Adipocyte (in vitro differentiated cells): Measurements from ENCODE around the gene HCN2.

Experiments used
- DNase-seq: peaks from one replicate; pipeline ENCODE4 v3.0.0-alpha.2; 2015; ENCODE audit warnings: low read depth
- H3K27me3 ChIP-seq: replicated peaks from 2 replicates; pipeline ENCODE4 v1.7.0; 2013; ENCODE audit warnings: mild to moderate bottlenecking, low read length, moderate library complexity; ENCODE audit not compliant: control insufficient read depth, insufficient read depth
- H3K36me3 ChIP-seq: 2 replicates; pipeline ENCODE4 v1.7.0; 2013; ENCODE audit warnings: low read length, mild to moderate bottlenecking, moderate library complexity; ENCODE audit not compliant: control insufficient read depth, insufficient read depth, severe bottlenecking
- H3K4me1 ChIP-seq: 2 replicates; pipeline ENCODE4 v1.7.0; 2013; ENCODE audit warnings: mild to moderate bottlenecking, low read length, moderate library complexity; ENCODE audit not compliant: control insufficient read depth, insufficient read depth
- H3K4me3 ChIP-seq: 2 replicates; pipeline ENCODE4 v1.7.0; 2013; ENCODE audit warnings: mild to moderate bottlenecking, low read length, moderate library complexity
- H3K9ac ChIP-seq: 2 replicates; pipeline ENCODE4 v1.7.0; 2013; ENCODE audit warnings: mild to moderate bottlenecking, low read length, moderate library complexity
- H3K9me3 ChIP-seq: 2 replicates; pipeline ENCODE4 v1.7.0; 2013; ENCODE audit warnings: mild to moderate bottlenecking, low read length, moderate library complexity; ENCODE audit not compliant: control insufficient read depth

The HCN2 gene

DNA sequence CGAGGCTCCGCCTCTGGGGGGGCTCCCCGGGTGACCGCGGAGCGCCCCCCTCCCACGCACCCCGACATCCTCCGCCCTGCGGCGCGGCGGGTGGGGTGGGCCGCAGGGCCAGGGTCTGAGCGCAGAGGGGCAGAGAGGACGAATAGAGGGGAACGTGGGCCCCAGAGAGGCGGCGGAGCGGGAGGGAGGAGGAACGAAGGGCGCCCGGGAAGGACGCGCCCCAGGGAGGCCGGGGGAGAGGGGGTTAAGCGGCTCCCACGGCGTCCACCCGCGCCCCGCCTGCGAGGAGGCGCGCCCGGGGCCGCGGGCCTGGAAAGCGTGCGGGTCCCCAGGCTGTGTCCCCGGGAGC is 1.0 kb downstream of the HCN2 start:
- Histone ChIP-seq H3K4me3 (no peak overlapping the region), H3K27me3 (peaks cover 5% of the 10 kb centered on the region), H3K36me3 (no peaks in the 10 kb centered on the region), H3K9me3 (no peaks in the 10 kb centered on the region), H3K4me1 (peaks cover 6% of the 10 kb centered on the region), H3K9ac (no peak overlapping the region)
- no peak for DNase-seq

DNA sequence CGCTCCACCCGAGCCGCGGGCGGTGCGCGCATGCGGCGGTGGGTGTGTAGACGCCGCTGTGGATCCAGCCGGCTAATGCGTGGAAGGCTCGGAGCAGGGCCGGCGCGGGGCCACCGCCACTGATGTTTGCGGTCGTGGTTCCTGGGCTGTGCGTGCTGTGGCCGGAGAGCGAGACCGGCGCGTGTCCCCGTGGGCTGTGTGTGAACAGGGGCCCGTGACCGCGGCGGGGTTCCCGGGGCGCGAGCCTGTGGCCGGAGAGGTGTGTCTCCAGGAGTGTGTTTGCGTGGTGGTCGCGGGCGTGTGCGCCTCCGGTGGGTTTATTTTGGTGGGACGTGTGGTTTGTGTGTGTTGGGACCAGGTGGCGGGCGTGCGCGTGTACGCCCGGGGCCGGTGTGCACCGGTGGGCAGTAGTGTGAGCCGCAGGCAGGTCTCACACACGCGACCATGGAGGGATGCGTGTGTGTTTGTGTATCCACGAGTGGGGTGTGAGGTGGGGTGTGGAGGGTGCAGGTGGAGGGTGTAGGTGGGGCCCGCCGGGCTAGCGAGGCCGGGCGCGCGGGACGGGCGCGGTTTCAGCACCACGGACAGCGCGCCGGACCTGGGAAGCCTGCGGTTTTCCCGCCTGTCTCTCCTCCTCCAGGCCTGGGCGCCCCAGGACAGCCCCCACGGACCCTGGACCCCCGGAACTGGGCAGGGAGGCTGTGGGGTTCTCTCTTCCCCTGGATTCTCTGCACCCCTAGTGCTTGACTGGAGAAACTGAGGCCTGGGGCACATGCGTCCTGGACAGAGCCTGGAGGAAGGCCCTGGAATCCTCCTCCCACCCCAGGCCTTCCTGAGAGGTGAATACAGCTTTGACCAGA is 1.6 kb downstream of the HCN2 start:
- Histone ChIP-seq H3K27me3 (peaks cover 8% of the 10 kb centered on the region), H3K4me3 (no peak overlapping the region)

DNA sequence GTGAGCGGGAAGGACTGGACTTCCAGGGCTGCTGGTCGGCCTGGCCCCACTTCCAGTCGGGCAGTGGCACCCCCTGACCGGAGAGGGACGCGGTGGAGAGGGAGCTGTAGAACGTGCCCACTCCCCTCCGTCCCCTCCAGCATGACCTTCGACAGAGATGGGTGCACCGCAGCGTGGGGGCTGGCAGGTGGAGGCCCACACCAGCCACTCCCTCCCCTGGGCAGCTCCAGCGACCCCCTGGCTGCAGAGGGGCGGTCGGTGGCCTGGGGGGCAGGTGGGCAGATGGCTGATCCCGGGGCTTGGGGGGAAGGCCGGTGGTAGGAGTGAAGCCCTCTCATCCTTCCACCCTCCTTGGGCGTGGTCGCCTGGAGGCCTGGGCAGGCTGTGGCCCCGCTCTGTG is 2.4 kb downstream of the HCN2 start:
- Histone ChIP-seq H3K4me3 (no peak overlapping the region), H3K27me3 (peaks cover 16% of the 10 kb centered on the region), H3K4me1 (peaks cover 6% of the 10 kb centered on the region), H3K9me3 (no peaks in the 10 kb centered on the region), H3K36me3 (no peaks in the 10 kb centered on the region), H3K9ac (no peak overlapping the region)
- no peak for DNase-seq

More for the DNA sequence above, 1.6 kb downstream of the HCN2 start:
- peak; percentile 71 for DNase-seq
- H3K9ac ChIP-seq: no peak overlapping the region
- H3K36me3 ChIP-seq: no peaks in the 10 kb centered on the region
- no peaks in the 10 kb centered on the region for H3K9me3 ChIP-seq
- H3K4me1 ChIP-seq: peaks cover 6% of the 10 kb centered on the region

- H3K4me1 ChIP-seq: peaks cover 5% of the 10 kb centered on the region
- no peaks in the 10 kb centered on the region for H3K36me3 ChIP-seq
- peaks cover 18% of the 10 kb centered on the region for H3K27me3 ChIP-seq
- H3K9ac ChIP-seq: no peak overlapping the region
- no peak for DNase-seq
- H3K9me3 ChIP-seq: no peaks in the 10 kb centered on the region
- H3K4me3 ChIP-seq: no peak overlapping the region
These were observed 3.4 kb downstream of the HCN2 start for GRCh38 chr19:593055-593454.

GRCh38 chr19:593505-593904 is 3.8 kb downstream of the HCN2 start:
- H3K9me3 ChIP-seq: no peaks in the 10 kb centered on the region
- H3K27me3 ChIP-seq: peaks cover 18% of the 10 kb centered on the region
- peaks cover under 1% of the 10 kb centered on the region for H3K4me1 ChIP-seq
- H3K36me3 ChIP-seq: no peaks in the 10 kb centered on the region
- H3K9ac ChIP-seq: no peak overlapping the region
- no peak overlapping the region for H3K4me3 ChIP-seq
- no peak for DNase-seq

DNA sequence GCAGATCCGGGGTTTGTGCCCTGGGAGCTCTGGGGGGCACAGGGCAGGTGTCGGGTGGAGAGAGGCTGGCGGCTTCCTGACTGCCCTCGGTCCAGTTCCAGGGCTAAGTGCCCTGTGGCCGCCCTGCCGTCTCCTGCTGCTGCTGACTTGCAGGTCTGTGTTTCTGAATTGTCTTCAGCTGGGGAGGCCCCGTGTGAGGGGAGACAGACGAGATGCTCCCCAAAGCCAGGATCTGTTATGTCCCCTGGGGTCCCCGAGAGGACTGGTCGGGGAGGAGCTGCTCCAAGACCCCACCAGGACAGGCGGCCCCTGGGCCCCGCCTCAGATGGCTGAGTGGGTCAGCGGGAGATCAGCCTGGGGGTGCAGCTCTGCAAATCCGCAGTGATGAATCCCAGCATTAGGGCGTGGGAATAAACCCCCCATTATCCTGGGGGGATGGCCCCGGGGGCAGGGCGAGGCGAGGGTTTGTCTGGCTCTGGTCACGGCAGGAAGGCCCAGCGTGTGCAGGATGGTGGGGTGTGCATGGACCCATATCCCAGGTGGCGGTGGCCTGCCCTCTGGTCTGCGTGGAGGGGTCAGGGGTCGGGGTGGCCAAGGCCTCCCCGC is 4.7 kb downstream of the HCN2 start:
- Histone ChIP-seq H3K9me3 (no peaks in the 10 kb centered on the region), H3K4me3 (no peak overlapping the region), H3K4me1 (no peaks in the 10 kb centered on the region), H3K36me3 (no peaks in the 10 kb centered on the region), H3K9ac (no peak overlapping the region), H3K27me3 (peaks cover 18% of the 10 kb centered on the region)
- no peak for DNase-seq

DNA sequence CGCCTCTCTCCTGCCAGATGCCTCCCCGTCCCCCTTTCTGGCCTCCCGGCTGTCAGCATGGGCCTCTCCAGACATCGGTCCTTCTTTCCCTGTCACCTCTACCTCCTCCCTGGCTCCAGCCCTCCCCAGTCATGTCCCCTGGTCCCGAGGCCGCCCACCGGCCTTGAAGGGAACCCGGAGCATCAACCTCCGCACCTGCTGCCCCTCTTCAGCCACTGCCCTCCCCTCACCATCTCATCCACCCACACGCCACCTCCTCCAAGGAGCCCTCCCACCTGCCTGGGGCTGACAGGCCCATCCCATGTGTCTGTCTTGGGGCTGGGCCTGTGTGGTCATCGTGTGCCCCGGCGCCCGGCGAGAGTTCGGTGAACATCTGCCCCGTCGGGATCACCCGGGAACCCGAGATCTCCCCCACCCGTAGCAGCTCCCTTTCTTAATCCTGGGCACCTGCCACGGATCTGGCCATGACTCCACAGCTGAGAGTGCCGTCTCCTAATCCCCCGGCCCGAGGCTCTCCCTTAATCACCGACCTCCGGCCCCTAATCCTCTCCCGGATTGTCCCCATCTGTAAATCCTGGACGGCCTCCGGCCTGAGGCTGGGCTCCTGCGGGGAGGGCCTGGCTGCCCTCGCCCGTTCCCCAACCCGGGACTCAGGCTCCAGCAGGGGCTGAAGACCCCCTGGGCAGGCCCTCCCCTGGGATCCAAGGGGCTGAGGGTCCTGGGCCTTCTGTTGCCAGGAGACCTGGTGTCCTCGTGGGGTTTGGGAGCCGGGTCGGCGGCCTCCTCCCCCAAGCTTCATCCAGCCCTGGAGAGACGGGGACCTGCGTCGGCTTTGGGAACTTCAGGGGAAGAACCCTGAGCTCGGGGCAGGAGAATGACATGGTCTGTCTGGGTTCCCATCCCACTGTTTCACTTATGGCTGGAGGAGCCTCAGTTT is 5.9 kb downstream of the HCN2 start:
- no peaks in the 10 kb centered on the region for H3K36me3 ChIP-seq

DNA sequence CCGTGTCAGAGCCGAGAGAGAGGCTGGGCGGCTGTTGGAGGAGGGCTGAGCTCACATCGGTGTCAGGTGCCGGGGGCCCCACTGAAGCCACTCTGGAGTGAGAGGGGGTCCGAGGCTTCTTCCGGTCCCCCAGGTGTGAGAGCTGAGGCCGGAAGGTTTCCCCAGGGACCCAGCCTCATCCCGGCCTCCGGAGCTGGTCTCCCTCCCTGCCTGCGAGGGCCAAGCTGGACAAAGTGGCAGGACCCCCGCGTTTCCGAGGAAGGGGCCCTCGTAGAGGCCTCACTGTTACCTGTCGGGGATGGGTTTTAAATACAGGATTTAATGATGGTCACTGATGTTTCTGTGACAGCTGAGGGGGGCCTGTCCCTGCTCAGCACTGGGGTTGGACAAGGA is 6.6 kb downstream of the HCN2 start:
- no peaks in the 10 kb centered on the region for H3K4me1 ChIP-seq
- peaks cover 2% of the 10 kb centered on the region for H3K9me3 ChIP-seq
- peaks cover 13% of the 10 kb centered on the region for H3K27me3 ChIP-seq
- no peak for DNase-seq
- no peak overlapping the region for H3K4me3 ChIP-seq
- H3K9ac ChIP-seq: no peak overlapping the region
- no peaks in the 10 kb centered on the region for H3K36me3 ChIP-seq

More for the DNA sequence above, 5.9 kb downstream of the HCN2 start:
- no peak overlapping the region for H3K4me3 ChIP-seq
- H3K9ac ChIP-seq: no peak overlapping the region
- H3K9me3 ChIP-seq: no peaks in the 10 kb centered on the region
- H3K4me1 ChIP-seq: no peaks in the 10 kb centered on the region
- peaks cover 18% of the 10 kb centered on the region for H3K27me3 ChIP-seq
- DNase-seq: no peak

DNA sequence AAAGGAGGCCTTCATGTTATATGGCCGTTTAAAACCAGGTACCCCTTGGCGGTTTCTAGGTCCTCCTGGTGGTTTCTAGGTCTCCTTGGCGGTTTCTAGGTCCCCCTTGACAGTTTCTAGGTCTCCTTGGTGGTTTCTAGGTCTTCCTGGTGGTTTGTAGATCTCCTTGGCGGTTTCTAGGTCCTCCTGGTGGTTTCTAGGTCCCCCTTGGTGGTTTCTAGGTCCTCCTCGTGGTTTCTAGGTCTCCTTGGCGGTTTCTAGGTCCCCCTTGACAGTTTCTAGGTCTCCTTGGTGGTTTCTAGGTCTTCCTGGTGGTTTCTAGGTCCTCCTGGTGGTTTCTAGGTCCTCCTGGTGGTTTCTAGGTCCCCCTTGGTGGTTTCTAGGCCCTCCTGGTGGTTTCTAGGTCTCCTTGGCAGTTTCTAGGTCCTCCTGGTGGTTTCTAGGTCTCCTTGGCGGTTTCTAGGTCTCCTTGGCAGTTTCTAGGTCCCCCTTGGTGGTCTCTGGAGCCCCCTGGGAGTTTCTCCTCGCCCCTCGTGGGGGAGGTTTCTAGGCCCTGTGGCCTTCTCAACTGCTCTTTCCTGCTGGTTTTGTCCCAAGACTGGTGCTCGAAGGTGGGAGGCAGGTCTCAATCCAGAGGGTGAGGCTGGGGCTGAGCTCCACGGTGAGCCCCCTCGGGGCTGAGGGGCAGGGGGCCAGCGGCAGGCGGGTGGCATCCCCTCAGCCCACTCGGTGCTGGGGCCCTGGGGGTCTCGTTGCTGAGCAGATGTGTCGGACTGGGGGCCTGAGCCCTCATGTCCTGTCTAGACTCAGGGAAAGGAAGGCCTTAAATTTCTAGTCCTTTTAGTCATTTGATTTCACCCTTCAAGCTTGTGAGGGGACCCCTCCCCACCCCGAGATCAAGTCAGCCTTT is 8.0 kb downstream of the HCN2 start:
- Histone ChIP-seq H3K9ac (no peak overlapping the region), H3K4me3 (no peak overlapping the region), H3K4me1 (no peaks in the 10 kb centered on the region), H3K9me3 (peaks cover 4% of the 10 kb centered on the region), H3K27me3 (peaks cover 13% of the 10 kb centered on the region), H3K36me3 (no peaks in the 10 kb centered on the region)
- no peak for DNase-seq

DNA sequence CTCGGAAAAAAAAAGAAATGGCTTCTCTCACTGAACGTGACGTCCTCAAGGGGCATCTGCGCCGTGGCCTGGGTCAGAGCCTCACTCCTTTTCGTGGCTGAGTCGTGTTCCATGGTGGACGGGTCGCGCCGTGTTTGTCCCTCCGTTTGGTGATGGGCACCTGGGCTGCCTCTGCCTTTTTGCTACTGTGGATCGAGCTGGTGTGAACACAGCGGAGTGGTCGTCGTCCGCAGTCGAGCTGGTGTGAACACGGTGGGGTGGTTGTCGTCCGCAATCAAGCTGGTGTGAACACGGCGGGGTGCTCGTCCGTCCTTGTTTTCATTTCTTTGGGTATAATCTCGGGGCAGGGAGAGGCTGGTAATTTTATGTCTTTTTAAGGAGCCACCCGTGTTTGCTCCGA is 11.6 kb downstream of the HCN2 start:
- no peaks in the 10 kb centered on the region for H3K36me3 ChIP-seq
- H3K9ac ChIP-seq: no peak overlapping the region
- H3K4me1 ChIP-seq: no peaks in the 10 kb centered on the region
- no peak for DNase-seq
- H3K9me3 ChIP-seq: peaks cover 4% of the 10 kb centered on the region
- no peak overlapping the region for H3K4me3 ChIP-seq
- H3K27me3 ChIP-seq: peaks cover 10% of the 10 kb centered on the region
